GM18517 (cell line): ENCODE data around the gene MRPL43.
"Not testable (repeated sequence)": the region's sequence is repeated elsewhere in the genome, so short reads cannot be mapped to it uniquely, and the experiment has no call there.

ENCODE experiments used
- ATAC-seq: cut with Tn5 transposase; IDR thresholded peaks from one replicate; pipeline ENCODE4 v1.9.1; 2021; ENCODE audit warnings: mild to moderate bottlenecking, moderate library complexity; ENCODE audit not compliant: unreplicated experiment

Gene MRPL43

GRCh38 chr10:100986952-100987684, at the start of gene MRPL43, which contains the start of gene TWNK:
Gene MRPL43, minus strand, starts transcription at chr10:100987497. Its CDS starts 54 bp downstream, at chr10:100987443.
Gene TWNK, plus strand, starts transcription at chr10:100987543. Its CDS starts 668 bp downstream, at chr10:100988211.
- ATAC-seq, result peak; percentile 69

GRCh38 chr10:101036726-101037125, 49.4 kb upstream of the MRPL43 start:
- ATAC-seq, result no peak

GRCh38 chr10:101035916-101036702, 48.8 kb upstream of the MRPL43 start:
- no peak for ATAC-seq

GRCh38 chr10:101035314-101035713, 48.0 kb upstream of the MRPL43 start:
- no peak for ATAC-seq

- not testable (repeated sequence) for ATAC-seq
These were observed 47.1 kb upstream of the MRPL43 start for GRCh38 chr10:101034404-101034803.

- ATAC-seq, result no peak
These were observed 46.0 kb upstream of the MRPL43 start for GRCh38 chr10:101033276-101033675.

GRCh38 chr10:101032637-101033224, 45.4 kb upstream of the MRPL43 start:
- ATAC-seq, result no peak

GRCh38 chr10:101031796-101032636, 44.7 kb upstream of the MRPL43 start:
- ATAC-seq, result no peak

GRCh38 chr10:101031128-101031795, 44.0 kb upstream of the MRPL43 start, which contains the start of the genes PDZD7 and SFXN3:
Gene PDZD7, minus strand, starts transcription at chr10:101031129. Its CDS starts 910 bp downstream, at chr10:101030219.
Gene SFXN3, plus strand, starts transcription at chr10:101031234. Its CDS starts 3,461 bp downstream, at chr10:101034695.
- peak; percentile 81 for ATAC-seq

- no peak for ATAC-seq
These were observed 43.3 kb upstream of the MRPL43 start for GRCh38 chr10:101030496-101031127.

GRCh38 chr10:101029520-101030295, 42.4 kb upstream of the MRPL43 start:
- no peak for ATAC-seq

- no peak for ATAC-seq
These were observed 41.4 kb upstream of the MRPL43 start for GRCh38 chr10:101028446-101029337.

- no peak for ATAC-seq
These were observed 39.9 kb upstream of the MRPL43 start for GRCh38 chr10:101027106-101027720.

GRCh38 chr10:101022967-101023705, 35.8 kb upstream of the MRPL43 start:
- no peak for ATAC-seq

- no peak for ATAC-seq
These were observed 34.5 kb upstream of the MRPL43 start for GRCh38 chr10:101021692-101022251.

- ATAC-seq, result no peak
These were observed 33.9 kb upstream of the MRPL43 start for GRCh38 chr10:101021239-101021638.
